GM12875 (cell line): ENCODE data around the gene FBRS.
A peak's percentile ranks its signal among the peaks of the same experiment; 100 is the strongest.
"Not testable (repeated sequence)": the region's sequence is repeated elsewhere in the genome, so short reads cannot be mapped to it uniquely, and the experiment has no call there.

Experiments
- H3K4me3 ChIP-seq: one replicate; pipeline ENCODE4 v1.5.1; 2011; ENCODE audit warnings: low read depth, low read length, control low read depth
- TF ChIP-seq, protein P1 (sequence below): IDR thresholded peaks from 2 replicates; pipeline ENCODE4 v1.5.1; 2011; ENCODE audit warnings: low read depth, mild to moderate bottlenecking, control low read depth, inconsistent platforms, low read length, moderate library complexity, borderline replicate concordance; ENCODE audit not compliant: insufficient read depth

FBRS gene

DNA sequence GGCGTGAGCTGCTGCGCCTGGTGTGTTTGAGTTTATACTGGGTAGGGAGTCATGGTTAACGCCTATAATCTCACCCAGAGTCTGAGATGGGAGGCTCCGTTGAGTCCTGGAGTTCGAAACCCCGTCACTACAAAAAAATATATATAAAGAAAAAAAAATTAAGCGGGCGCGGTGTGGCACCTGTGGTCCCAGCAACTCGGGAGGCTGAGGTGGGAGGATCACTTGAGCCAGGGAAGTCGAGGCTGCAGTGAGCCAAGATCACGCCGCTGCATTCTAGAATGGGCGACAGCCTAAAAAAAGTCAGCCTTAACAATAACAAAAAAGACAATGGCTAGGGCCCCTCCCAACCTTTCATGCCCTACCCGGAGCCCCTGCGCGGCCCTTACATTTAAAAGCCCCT is 24.7 kb upstream of the FBRS start:
- TF ChIP-seq, protein P1, sequence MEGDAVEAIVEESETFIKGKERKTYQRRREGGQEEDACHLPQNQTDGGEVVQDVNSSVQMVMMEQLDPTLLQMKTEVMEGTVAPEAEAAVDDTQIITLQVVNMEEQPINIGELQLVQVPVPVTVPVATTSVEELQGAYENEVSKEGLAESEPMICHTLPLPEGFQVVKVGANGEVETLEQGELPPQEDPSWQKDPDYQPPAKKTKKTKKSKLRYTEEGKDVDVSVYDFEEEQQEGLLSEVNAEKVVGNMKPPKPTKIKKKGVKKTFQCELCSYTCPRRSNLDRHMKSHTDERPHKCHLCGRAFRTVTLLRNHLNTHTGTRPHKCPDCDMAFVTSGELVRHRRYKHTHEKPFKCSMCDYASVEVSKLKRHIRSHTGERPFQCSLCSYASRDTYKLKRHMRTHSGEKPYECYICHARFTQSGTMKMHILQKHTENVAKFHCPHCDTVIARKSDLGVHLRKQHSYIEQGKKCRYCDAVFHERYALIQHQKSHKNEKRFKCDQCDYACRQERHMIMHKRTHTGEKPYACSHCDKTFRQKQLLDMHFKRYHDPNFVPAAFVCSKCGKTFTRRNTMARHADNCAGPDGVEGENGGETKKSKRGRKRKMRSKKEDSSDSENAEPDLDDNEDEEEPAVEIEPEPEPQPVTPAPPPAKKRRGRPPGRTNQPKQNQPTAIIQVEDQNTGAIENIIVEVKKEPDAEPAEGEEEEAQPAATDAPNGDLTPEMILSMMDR: no peak
- peak overlapping the region; percentile 71 for H3K4me3 ChIP-seq

DNA sequence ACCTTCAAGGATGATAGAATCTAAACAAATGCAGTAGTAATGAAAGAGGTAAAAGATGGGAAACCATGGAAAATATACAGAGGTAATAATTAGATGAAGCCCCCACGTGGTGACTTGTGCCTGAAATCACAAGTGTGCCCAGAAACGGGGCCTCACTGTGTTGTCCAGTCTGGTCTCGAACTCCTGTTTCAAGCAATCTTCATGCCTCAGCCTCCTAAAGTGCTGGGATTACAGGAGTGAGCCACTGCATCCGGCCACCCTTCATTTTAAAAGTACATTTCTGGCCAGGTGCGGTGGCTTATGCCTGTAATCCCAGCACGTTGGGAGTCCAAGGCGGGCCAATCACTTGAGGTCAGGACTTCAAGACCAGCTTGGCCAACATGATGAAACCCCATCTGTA is 21.6 kb upstream of the FBRS start:
- H3K4me3 ChIP-seq: no peak overlapping the region
- TF ChIP-seq, protein P1: no peak

DNA sequence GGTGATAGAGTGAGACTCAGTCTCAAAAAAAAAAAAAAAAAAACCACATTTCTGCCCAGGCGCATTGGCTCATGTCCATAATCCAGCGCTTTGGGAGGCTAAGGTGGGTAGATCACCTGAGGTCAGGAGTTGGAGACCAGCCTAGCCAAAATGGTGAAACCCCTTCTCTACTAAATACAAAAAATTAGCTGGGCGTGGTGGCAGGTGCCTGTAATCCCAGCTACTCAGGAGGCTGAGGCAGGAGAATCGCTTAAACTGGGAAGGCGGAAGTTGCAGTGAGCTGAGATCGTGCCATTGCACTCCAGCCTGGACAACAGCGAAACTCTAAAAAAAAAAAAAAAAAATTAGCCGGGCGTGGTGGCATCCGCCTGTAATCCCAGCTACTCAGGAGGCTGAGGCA is 21.1 kb upstream of the FBRS start:
- not testable (repeated sequence) for H3K4me3 ChIP-seq

DNA sequence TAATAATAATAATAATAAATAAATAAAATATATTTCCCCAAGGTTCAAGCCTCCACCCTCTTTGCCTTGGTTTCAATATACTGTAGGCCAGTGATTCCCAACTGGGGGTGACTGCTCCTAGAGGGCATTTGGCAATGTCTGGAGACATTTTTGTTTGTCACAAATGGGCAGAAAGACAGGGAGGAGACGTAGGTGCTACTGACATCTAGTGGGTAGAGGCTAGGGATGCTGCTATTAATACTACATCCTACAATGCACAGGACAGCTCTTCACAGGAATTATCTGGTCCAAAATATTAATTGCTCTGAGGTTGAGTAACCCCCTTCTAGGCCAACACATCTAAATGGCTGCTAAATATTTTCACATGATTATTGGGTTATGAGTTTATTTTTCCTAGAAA is 20.3 kb upstream of the FBRS start:
- TF ChIP-seq, protein P1: peak; percentile 51; the same call in 1 of the 2 replicates
- no peak overlapping the region for H3K4me3 ChIP-seq

DNA sequence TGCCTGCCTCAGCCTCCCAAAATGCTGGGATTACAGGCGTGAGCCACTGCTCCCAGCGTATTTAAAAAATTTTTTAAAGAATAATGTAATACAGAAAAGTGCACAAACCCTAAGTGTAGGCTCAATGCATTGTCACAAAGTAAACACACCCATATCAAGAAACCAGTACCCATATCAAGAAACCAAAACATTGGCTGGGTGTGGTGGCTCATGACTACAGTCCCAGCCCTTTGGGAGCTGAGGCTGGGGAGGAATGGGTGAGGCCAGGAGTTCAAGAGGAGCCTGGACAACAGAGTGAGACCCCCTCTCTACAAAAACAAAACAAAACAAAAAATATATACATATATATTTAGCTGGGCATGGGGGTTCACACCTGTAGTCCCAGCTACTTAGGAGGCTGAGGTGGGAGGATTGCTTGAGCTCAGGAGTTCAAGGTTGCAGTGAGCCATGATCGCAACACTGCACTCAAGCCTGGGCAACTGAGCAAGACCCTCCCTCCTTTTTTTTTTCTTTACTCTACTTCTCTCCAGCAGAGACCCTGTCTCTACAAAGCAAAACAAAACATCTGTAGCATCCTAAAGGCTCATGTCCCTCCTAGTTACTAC is 16.8 kb upstream of the FBRS start:
- no peak overlapping the region for H3K4me3 ChIP-seq
- TF ChIP-seq, protein P1: no peak

DNA sequence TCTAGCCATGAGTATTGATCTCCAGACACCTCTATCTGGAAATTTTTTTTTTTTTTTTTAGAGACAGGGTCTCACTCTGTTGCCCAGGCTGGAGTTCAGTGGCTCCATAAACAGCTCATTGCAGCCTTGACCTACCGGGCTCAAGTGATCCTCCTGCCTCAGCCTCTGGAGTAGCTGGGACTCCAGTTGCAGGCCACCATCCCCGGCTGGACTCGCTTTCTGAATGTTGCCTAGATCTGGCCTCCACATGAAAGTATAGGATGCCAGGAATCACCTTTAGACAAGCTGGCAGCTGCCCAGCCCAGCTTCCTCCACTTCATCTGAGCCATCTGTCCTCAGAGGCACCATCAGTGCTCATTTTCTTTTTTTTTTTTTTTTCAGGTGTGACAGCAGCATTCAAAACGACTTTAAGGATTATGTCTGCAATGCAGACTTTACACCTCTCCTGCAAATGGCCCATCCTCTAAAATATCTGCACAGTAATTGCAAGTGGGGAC is 13.8 kb upstream of the FBRS start:
- H3K4me3 ChIP-seq: no peak overlapping the region
- TF ChIP-seq, protein P1: no peak

DNA sequence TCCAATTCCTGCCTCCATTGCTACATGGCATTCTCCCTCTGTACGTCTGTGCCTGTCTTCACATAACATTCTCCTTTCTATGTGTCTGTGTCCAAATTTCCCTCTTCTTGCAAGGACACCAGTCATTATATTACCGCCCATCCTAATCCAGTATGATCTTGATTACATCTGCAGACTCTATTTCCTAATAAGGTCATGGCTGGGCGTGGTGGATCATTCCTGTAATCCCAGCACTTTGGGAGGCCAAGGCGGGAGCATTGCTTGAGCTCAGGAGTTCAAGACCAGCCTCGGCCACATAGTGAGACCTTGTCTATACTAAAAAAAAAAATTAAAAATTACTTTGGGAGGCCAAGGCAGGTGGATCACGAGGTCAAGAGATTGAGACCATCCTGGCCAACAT is 12.5 kb upstream of the FBRS start:
- TF ChIP-seq, protein P1: no peak
- H3K4me3 ChIP-seq: no peak overlapping the region

DNA sequence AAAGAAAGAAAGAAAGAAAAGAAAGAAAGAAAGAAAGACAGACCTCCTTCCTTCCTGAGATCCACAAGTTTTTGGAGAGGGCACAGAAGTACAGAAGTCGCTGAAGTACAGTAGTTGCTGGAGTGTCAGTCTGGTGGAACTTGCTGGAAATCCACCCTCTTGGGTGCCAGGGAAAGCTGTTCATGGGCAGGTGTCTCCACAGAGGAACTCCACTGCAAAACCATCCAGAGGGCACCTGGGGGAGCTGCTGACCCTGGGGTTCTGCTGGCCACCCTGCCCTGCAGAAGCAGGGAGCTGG is 11.0 kb upstream of the FBRS start:
- TF ChIP-seq, protein P1: no peak
- H3K4me3 ChIP-seq: no peak overlapping the region
